SU-DHL-6 (cell line): ENCODE data around the gene GRID2.

Source experiments
- H2AFZ ChIP-seq: fragments of 200-600 bp; sonication (generic); 2 replicates; pipeline ENCODE4 v1.6.1; 2014; ENCODE audit warnings: low read depth, mild to moderate bottlenecking, moderate library complexity, mixed read lengths, antibody characterized with exemption, low read length; ENCODE audit not compliant: severe bottlenecking
- H3F3A ChIP-seq: fragments of 200-600 bp; shearing (Covaris generic); 2 replicates; pipeline ENCODE4 v1.6.0; 2016; ENCODE audit warnings: antibody characterized with exemption, mild to moderate bottlenecking; ENCODE audit not compliant: insufficient read depth
- H3K27ac ChIP-seq: fragments of 200-600 bp; sonication (generic); 2 replicates; pipeline ENCODE4 v1.5.1; 2016; ENCODE audit warnings: low read depth, mild to moderate bottlenecking, low read length, moderate library complexity, mixed read lengths
- H3K27me3 ChIP-seq: fragments of 200-600 bp; sonication (generic), shearing (Covaris generic); 2 replicates; pipeline ENCODE4 v1.6.0; 2014; ENCODE audit warnings: mild to moderate bottlenecking, low read length
- H3K36me3 ChIP-seq: fragments of 200-600 bp; sonication (generic); 2 replicates; pipeline ENCODE4 v1.6.1; 2014; ENCODE audit warnings: mild to moderate bottlenecking, low read length, mixed read lengths
- H3K4me2 ChIP-seq: fragments of 300-600, 200-600 bp; shearing (Covaris generic), sonication (generic); 2 replicates; pipeline ENCODE4 v1.6.0; 2014; ENCODE audit warnings: low read length, low read depth, mild to moderate bottlenecking; ENCODE audit not compliant: poor library complexity, severe bottlenecking
- H3K4me3 ChIP-seq: fragments of 200-600 bp; sonication (generic); 2 replicates; pipeline ENCODE4 v1.5.1; 2014; ENCODE audit warnings: antibody characterized with exemption, low read length, mild to moderate bottlenecking, mixed read lengths; ENCODE audit not compliant: insufficient read depth, poor library complexity, severe bottlenecking
- H3K79me2 ChIP-seq: fragments of 200-600 bp; sonication (generic); 2 replicates; pipeline ENCODE4 v1.6.1; 2014; ENCODE audit warnings: mild to moderate bottlenecking, low read length, moderate library complexity; ENCODE audit not compliant: insufficient read depth
- H3K9ac ChIP-seq: fragments of 200-600 bp; sonication (generic); 2 replicates; pipeline ENCODE4 v1.7.0; 2014; ENCODE audit warnings: mild to moderate bottlenecking, low read length
- H3K9me2 ChIP-seq: fragments of 200-600 bp; sonication (generic); replicated peaks from 2 replicates; pipeline ENCODE4 v1.6.1; 2014; ENCODE audit warnings: low read length; ENCODE audit not compliant: insufficient read depth
- H3K9me3 ChIP-seq: fragments of 200-600 bp; sonication (generic); 2 replicates; pipeline ENCODE4 v1.6.1; 2014; ENCODE audit warnings: low read length, mixed read lengths; ENCODE audit not compliant: insufficient read depth
- H4K20me1 ChIP-seq: fragments of 200-600 bp; sonication (generic); 2 replicates; pipeline ENCODE4 v1.6.1; 2014; ENCODE audit warnings: low read depth, mild to moderate bottlenecking, antibody characterized with exemption, low read length, moderate library complexity, mixed read lengths
- EZH2phosphoT487 ChIP-seq: fragments of 200-600 bp; sonication (generic), shearing (Covaris generic); conservative IDR thresholded peaks from 2 replicates; pipeline ENCODE4 v1.6.1; 2018; ENCODE audit warnings: mild to moderate bottlenecking, antibody characterized with exemption, low read length, moderate library complexity, mixed read lengths
- TF ChIP-seq, protein P1 (sequence below): fragments of 200-600 bp; sonication (generic); IDR thresholded peaks from one replicate; pipeline ENCODE4 v1.5.1; 2017; ENCODE audit warnings: antibody characterized with exemption, mild to moderate bottlenecking, low read length, moderate library complexity; ENCODE audit not compliant: insufficient read depth, poor library complexity, severe bottlenecking

The GRID2 gene

DNA sequence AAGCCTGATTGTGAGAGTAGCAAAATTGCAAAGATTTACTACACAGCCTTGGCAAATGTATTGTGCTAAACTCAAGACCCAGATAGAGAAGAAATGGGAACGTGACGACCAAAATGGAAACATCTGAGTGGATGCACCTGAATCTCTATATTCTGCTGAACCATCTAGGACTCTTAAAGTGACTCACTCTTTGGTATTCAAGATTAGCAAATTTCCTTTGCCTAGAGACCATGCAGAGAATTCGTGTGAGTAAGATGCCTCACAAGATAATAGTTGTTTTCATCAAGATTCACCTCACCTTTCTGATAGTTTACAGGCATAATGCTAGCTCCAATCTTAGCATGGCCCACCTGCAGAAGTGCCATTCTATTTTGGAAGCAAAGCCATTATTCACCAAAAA lies 1510.4 kb downstream of the GRID2 start:
- no peak overlapping the region for H3K4me2 ChIP-seq
- H3K79me2 ChIP-seq = no peaks in the 10 kb centered on the region
- no peak overlapping the region for H3K9ac ChIP-seq
- H3F3A ChIP-seq = no peaks in the 10 kb centered on the region
- no peaks in the 10 kb centered on the region for H3K36me3 ChIP-seq
- H2AFZ ChIP-seq = no peak overlapping the region
- H3K27me3 ChIP-seq = no peaks in the 10 kb centered on the region
- TF ChIP-seq EZH2phosphoT487 = no peak
- TF ChIP-seq, protein P1, sequence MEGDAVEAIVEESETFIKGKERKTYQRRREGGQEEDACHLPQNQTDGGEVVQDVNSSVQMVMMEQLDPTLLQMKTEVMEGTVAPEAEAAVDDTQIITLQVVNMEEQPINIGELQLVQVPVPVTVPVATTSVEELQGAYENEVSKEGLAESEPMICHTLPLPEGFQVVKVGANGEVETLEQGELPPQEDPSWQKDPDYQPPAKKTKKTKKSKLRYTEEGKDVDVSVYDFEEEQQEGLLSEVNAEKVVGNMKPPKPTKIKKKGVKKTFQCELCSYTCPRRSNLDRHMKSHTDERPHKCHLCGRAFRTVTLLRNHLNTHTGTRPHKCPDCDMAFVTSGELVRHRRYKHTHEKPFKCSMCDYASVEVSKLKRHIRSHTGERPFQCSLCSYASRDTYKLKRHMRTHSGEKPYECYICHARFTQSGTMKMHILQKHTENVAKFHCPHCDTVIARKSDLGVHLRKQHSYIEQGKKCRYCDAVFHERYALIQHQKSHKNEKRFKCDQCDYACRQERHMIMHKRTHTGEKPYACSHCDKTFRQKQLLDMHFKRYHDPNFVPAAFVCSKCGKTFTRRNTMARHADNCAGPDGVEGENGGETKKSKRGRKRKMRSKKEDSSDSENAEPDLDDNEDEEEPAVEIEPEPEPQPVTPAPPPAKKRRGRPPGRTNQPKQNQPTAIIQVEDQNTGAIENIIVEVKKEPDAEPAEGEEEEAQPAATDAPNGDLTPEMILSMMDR = no peak
- H4K20me1 ChIP-seq = no peaks in the 10 kb centered on the region
- H3K27ac ChIP-seq = no peak overlapping the region
- no peaks in the 10 kb centered on the region for H3K9me3 ChIP-seq
- H3K4me3 ChIP-seq = no peak overlapping the region
- no peaks in the 10 kb centered on the region for H3K9me2 ChIP-seq

DNA sequence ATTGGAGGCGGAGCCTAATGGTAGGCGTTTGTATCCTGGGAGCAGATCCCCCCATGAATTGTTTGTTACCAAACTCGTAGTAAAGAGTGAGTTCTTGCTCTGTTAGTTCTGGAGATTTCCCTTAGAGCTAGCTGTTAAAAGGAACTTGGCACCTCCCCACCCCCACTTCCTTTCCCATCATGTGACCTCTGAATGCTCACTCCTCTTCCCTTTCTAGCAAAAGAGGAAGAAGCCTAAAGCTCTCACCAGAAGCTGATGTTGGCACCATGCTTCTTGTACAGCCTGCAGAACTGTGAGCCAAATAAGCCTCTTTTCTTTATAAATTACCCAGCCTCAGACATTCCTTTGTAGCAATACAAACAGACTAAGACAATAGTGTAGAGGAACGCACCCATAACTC lies 1511.0 kb downstream of the GRID2 start:
- Histone ChIP-seq H3K4me3 (no peak overlapping the region), H3K36me3 (no peaks in the 10 kb centered on the region), H2AFZ (no peak overlapping the region), H3K9ac (no peak overlapping the region), H3K9me3 (no peaks in the 10 kb centered on the region), H3K9me2 (no peaks in the 10 kb centered on the region), H3F3A (no peaks in the 10 kb centered on the region), H3K4me2 (no peak overlapping the region), H4K20me1 (no peaks in the 10 kb centered on the region), H3K27me3 (no peaks in the 10 kb centered on the region), H3K79me2 (no peaks in the 10 kb centered on the region), H3K27ac (no peak overlapping the region)
- TF ChIP-seq, protein P1 = no peak
- TF ChIP-seq EZH2phosphoT487 = no peak
